NCI-H1930 (cell line): ENCODE data around the gene DAPK2.
A peak's percentile ranks its signal among the peaks of the same experiment; 100 is the strongest.
"Not testable (repeated sequence)": the region's sequence is repeated elsewhere in the genome, so short reads cannot be mapped to it uniquely, and the experiment has no call there.

ENCODE experiments used
- DNase-seq, 2 experiments: peaks; one replicate each; lab custom pipeline; 2025; lab: John Stamatoyannopoulos, UW

DAPK2 gene

DNA sequence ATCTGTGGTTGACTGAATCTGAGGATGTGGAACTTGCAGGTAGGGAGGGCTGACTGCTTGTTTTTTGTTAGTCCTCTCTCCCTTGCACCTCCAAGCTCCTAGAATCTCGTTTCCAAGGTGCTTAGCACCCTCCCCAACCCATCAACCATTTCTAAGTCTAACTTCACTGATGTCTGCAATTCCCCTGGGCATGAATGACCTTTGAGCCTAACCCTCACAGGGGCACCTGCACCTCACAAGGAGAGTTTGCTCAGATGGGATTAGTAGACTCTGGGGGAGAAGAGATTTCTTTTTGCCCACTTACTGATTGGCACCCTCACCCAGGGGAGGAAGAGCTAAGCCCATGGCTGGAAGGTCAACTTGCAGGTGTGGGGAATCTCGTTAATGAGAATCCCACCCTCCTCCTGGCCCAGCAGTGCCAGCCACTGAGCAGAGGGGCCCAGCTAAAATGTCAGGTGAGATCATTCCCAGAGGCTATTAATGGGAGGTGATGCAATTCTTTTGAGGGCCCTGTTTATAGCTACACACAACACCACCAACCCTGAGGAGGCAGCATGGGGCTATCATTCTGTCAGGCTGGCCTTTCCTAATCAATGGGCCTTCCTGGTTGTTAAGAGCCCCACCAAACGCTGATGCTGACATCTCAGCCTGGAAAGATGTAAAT, 130.9 kb downstream of the DAPK2 start:
- DNase-seq: peak in 1 of 2 experiments; percentile 1

DNA sequence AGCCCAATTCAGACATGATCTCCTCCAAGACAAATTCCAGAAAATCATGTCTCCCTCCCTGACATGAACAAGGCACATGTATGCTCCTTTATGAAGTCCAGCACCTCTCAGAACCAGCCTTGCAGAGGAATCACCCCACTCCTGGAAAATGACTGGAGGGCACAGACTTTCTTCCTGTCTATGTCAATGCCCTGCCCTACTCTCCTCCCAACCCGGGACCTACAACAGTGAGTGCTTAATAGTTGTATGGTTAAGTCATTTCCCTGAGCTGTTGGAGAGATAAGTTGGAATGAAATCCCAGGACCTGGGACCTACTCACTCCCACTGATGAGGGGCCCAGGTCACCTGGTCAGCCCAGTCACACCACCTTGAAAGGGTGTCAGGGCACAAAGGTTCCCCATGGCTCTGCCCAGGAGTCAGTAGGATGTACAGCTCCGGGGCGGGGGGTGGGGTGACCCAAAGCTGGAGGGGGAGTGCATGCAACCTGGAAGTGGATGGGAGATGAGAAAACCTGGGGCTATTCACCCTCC, 132.4 kb downstream of the DAPK2 start:
- no peak for DNase-seq

DNA sequence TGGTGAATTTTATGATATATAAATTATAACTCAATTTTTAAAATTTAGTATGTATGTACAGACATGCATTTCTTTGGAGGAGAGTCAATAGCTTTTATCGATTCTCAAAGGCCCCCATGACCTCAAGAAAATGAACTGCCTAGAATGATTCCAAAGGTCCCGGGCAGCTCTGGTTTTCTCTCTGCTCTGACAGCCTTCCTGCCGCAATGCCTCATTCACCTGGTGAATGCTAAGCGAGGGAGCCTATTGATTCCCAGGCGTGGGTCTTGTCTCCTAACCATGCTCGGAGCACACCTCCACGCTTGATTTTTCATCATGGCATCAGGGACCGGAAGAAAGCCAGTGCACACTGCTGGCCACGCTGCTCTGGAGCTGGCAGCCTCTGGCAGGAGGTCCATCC, 132.9 kb downstream of the DAPK2 start:
- DNase-seq: no peak

DNA sequence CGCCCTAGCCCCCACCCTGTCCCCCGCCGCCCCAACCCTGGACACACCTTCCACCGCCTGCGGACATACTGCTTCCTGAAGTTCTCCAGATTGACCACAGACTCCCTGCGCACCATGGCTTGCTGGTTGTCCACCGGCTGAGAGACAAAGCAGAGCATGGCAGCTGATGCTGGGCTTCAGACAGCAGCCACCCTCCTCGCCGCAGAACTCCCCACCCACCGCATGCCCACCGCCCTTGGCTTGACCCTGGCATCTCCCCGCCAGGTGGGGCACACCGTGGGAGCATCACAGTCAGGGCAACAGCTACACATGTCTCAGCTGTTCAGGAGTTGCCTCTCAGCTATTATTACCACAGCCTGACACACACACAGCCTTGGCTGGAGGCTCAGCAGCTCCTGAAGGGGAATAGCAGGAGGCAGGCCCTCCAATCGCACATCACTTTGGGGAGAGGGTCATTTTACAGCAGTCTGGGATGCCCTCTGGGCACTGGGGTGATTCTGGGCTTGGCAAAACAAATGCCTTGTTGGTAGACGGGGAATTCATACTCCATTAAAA, 134.1 kb downstream of the DAPK2 start:
- DNase-seq: no peak

DNA sequence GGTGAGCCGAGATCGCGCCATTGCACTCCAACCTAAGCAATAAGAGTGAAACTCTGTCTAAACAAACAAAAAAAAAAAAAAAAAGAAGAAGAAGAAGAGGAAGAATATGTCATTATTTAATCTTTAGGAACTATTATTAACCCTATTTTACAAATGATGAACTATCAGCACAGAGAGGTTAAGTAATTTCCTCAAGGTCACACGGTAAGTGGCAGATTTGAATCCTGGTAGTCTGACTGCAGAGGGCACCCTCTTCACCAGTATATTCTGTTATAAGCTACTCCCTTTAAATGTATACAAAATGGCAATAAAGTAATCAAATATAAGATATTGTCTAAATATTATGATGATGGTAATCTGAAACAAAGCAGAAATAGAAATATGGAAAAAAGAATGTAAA, 135.1 kb downstream of the DAPK2 start:
- no peak for DNase-seq

DNA sequence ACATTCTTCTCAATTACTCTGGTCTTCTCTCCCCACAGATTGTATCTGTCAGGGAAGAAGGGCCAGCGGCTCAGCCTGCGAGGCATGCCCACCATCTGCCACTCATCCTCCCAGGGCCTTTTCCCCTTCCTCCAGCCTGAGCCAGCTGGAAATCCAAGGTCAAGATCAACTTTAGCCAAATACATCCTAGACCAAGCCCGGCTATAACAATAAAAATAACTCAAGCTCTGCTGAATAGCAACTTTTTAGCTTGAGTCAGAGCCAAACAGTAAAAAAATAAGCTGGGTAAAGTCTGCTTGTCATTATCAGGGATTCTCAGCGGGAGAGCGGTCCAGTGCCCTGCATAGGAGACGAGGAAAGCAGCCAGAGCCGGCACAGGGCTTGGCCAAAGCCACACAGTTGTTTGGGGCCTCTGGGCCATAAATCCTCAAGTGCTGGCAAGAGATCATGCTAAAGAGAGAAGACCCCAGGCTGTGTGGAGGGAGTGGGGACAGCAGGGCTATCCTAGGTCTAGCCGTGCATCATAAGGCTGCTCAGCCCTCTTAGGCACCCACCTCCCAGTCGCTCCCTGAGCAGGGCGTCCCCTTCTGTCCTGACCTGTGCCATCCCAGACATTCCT, 136.4 kb downstream of the DAPK2 start:
- DNase-seq: no peak

DNA sequence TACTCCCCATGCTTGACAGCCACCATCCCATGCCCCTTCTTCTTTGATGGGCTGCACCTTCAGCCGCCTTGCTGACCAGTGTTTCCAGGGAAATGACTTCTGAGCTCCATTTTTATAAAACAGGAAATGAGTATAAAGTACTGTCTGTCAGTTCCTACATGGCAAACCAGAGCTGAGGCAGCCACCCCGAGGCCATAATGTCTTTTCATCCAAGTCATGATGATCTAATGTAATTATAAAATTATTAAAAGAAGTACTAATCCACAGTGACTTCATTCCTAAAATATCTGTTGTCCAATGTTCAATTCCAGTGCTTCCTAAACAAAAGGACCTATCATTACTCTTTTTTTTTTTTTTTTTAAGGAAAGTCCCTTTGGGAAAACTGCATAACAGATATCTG, 137.3 kb downstream of the DAPK2 start:
- no peak for DNase-seq

DNA sequence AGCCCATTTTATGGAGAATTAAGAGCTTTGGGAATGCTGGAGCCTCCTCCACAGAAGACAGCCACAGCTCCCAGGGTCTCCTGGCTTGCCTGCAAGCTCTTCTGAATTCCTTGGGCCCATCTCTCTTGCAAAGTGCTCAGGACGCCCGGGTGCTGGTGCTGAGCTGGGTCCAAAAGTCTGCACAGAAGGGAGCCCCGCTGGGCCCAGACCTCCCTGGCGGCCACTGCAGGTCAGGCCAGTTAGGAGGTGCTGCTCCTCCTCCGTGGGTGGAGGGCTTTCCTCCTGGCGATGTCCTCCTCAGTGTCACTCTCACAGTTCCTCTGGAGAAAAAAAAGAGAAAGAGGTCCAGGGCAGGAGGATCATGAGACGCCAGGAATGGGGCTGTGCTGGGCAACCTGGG, 138.0 kb downstream of the DAPK2 start:
- DNase-seq: no peak

DNA sequence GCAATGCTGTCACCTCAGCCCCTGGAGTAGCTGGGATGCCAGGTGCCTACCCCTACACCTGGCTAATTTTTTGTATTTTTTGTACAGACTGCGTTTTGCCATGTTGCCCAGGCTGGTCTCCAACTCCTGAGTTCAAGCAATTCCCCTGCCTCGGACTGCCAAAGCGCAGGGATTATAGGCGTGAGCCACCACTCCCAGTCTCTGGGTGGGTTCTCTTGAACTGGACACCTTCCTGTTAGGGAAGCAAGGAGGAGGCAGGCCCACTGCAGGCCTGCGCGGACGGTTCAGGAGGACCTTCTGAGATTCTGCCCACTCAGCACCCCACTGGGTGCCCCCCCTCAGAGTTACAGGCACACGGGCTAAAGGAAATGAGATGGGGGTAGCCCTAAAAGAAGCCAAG, 138.8 kb downstream of the DAPK2 start:
- DNase-seq: no peak

DNA sequence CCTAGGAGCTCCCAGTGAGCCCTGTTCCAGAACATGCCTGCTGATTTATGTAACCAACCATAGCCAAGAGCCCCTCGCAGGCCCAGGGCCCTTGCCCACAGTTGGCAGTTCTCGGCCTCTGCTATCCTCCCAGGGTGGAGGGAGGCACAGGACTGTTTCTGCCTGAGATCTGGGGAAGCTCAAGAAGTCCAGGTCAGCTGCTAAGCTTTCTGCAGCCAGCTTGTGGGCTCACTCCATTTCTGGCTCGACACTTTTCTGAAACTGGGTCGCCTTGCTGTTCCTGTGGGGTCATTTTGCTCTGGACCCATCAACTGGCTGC, 140.1 kb downstream of the DAPK2 start:
- no peak for DNase-seq

DNA sequence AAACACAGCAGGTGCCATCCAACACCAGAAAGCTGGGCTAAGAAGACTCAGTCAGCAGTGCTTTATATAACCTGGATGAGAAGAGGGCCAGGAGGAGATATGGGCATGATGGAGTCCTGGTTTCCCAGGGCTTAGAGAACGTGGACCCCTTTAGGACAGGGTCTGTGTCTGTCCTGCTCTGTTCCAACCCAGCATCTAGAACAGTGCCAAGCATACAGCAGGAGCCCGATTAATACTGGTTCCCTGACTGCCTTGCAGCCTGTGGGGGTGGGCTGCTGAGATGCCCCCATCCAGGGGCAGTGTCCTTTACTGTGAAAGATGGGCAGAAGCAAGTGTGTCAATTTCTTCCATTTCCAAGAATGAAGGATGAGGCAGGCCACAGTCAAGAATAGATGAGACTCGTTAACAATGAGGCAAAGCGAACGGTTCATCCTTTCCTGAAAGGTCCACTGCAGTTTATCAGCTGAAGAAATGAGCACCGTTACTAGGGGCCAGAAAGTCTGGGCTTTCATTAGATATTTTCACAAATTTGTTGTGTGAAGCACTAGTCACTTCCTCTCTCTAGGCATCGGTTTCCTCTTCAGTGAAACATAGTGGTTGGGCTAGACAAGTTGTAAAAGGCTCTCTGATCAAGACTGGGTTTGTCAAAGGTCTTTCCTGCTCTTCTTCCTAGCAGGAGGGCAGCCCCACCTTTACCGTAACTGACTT, 140.6 kb downstream of the DAPK2 start:
- no peak for DNase-seq

DNA sequence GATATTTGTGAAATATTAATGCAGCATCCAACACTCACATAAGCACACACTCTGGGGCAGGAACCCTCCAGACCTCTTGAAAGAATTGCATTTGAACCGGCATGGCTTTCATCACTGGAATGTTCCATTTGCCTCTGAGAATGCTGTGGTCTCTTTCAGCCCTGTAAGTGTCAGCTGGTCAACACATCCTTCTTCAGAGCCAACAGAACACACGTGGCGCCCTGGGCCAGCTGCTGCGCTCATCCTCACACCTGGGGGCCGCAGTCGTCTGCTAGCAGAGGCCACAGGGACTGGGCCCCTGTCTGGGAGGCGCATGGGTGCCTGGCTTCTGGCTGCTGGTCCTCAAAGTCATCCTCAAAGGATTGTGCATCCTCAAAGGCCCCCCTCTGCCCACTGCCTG, 141.2 kb downstream of the DAPK2 start:
- DNase-seq: no peak

DNA sequence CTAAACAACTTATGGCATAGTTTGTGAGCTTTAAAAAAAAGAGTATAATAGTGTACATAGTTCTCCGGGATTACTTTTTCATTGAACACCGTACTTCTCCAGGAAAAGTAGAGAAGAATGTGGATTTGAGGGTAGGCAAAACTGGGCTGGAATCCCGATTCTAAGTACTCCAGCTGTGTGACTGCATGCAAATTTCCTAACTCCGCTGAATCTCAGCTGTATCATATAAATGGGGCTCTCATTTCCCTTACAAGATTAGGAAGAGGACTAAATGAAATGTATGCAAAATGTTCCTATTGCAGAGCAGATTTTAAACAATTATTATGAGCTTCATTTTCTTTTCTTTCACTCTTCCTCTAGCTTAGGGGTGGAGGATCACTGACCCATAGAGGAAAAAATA, 142.2 kb downstream of the DAPK2 start:
- DNase-seq: no peak

DNA sequence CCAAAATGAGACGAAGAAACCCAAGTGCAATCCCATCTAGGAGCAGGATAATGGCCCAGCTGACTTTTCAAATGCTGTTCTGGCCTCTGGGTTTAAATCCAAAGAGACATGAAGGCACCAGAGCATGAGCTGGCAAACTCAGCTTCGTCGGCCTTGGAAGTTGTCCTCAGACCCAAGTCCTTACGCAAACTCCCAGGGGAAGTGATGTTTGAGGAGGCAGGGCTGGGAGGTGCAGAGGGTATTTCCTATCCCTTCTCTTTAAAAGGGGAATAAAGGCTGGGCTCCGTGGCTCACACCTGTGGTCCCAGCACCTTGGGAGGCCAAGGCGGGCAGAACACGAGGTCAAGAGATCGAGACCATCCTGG, 143.6 kb downstream of the DAPK2 start:
- no peak for DNase-seq

DNA sequence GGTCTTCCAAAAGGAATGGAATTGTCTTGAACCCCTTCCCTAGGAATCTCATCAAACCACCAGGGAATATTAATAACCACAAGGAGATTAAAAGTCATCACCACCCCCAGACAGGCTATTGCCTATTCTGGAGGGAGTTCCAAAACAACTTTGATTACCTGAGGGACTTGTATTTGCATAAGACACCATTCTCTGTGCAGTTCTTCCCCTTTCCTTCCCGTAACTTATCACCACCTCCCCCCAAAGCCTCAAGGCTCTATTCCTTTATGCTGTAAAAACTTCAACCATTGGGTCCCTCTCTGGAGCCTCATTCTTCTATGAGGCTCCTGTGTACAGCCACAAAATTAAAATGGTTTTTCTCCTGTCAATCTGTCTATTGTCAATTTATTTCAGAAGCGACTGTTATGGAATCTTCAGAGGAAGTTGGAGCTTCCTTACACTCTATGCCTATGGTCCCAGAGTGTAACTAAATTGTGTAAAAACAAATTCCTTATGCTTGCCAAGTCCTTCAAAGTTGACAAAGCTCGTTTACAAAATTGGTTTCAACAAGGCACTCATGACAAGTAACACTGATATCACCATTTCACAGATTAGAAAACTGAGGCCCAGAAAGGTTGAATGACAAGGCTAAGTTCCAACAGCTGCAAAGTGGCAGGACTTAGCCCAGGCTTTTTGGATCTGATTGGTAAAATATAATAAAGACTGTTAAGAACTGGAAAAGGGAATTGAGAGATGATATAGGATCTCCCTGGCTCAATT, 144.2 kb downstream of the DAPK2 start:
- DNase-seq: no peak

DNA sequence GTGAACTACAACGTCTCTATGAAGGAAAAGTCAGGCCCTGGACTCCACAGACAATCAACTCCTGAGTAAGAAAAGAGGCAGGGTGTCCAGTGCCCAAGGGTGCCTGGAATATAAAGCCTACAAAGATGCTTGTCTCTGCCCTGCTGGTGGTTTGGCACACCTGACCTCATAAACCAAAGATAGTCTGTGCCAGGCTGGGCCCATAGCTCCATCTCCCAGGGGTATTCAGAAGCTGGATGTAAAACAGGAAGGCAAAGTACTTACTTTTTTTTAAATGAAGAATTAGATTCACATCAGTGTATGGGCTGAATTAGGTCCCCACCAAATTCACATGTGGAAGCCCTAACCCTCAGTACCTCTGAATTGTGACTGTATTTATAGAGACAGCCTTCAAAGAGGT, 146.0 kb downstream of the DAPK2 start:
- no peak for DNase-seq

DNA sequence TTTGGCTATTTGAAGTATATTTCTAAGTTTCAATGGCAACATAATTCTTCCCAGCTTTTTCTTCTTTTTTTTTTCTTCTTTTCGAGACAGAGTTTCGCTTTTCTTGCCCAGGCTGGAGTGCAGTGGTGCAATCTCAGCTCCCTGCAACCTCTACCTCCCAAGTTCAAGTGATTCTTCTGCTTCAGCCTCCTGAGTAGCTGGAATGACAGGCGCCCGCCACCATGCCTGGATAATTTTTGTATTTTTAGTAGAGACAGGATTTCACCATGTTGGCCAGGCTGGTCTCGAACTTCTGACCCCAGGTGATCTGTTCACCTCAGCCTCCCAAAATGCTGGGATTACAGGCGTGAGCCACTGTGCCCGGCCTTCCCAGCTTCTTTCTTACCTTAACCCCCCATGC, 146.7 kb downstream of the DAPK2 start:
- DNase-seq: not testable (repeated sequence)

DNA sequence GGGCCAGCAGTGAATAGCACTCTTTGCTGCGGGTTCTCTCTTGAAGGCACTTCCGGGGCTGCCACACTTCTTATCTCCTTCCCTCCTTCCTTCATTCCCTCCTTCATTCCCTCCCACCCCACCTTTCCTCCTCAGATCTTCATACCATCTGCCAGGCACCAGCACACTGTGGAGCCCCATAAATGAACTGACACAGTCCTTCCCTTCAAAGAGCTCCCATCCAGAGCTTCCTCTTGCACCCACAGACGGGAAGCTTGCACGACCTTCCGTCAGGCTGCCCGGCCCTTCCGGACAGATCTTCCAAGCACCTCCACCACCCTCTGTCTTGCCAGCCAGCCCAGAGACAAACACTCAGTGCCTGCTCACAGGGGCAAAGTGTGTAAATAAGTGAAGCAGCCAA, 147.1 kb downstream of the DAPK2 start:
- no peak for DNase-seq

DNA sequence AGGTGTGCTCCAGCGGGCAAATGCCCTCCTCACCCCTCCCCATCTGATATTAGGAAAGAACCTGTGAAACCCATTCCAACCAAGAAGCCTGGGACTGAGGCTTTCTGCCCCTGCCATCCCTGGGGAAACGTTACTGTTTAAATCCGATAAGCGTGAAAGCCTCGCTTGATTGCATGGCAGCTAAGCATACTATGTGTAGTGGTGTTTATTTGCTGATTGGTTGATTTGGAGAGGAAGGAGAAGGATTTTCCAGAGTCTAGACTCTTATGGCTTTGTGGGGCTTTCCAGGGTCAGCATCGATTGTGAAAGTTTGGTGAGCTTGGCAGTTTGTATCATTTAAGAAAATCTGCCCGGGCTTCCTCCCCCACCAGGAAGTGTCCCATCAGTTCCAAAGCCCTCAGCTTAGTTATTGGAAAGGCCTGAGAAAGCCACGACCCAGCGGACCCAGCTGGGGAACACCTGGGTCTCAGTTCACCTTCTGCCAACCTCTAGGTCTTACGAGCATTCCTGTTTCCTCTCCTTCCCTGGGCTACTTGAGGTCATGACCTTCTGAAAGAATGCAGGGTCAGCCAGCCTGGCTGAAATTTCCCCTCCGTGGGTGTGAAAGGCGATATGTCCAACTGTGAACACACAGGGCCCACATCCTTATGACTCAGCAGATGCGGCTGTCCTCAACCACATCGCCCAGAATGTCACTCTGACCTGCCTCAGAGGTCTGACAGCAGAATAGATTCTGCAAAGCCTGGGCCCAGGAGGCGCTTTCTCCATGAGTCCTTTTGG, 149.8 kb downstream of the DAPK2 start:
- DNase-seq: no peak

DNA sequence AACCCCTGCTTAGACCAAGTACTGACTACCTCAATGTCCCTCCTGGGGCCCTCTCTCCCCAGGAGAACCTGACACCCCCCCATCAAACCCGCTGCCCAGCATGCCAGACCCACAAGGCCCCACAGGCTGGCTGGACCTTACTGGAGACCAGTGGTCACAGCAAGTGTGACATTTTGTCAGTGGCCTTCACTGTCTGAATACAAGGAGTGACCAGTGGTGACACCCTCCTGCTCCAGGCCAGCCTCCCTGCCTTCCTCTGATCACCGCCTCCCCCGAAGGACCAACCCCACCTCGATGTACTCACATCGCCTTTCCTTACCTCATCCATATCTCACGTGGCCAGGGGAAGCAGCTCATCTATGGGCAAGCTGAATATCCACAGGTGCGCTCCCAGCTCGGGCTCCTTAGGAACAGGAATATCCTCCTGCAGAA, 150.5 kb downstream of the DAPK2 start:
- DNase-seq: no peak

DNA sequence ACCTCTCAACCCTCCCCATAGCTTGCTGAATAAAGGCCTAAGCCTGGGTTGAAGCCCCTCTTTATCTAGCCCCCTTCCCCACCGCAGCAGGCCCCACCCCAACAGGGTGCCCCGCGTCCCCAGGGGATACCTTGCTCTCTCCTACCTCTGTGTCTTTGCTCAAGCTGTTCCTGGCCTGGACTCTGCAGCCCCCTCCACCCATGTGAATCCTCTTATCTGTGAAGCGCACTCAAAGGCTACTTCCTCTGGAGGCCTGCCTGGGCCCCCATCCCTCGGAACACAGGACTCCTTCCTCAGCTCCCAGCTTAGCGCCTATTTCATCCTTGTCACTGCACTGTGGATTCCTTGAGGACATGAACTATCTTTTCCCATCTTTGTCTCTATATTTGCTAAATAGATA, 151.1 kb downstream of the DAPK2 start:
- DNase-seq: no peak

DNA sequence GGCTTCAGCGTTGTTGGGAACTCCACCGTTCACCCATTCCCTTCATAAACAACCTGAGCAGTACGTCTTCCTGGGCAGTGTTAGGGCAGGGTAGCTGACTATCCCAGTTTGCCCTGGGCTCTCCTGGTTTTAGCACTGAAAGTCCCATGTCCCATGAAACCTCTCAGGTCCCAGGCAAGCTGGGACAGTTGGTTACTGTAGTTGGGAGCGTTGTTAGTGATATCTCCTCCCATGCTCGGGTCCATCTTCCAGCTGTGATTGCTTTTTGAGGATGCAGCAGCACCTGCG, 151.7 kb downstream of the DAPK2 start:
- DNase-seq: no peak
